ENCODE results near the gene TMCC1. TPM values are rescaled to one million over a fixed set of nuclear protein-coding genes. Genes with fewer than 3 reads are reported as not detected.
"Not testable (repeated sequence)": the region's sequence is repeated elsewhere in the genome, so short reads cannot be mapped to it uniquely, and the experiment has no call there.

Gene TMCC1
- polyA plus RNA-seq, 1 donor, result 16.8 TPM

DNA sequence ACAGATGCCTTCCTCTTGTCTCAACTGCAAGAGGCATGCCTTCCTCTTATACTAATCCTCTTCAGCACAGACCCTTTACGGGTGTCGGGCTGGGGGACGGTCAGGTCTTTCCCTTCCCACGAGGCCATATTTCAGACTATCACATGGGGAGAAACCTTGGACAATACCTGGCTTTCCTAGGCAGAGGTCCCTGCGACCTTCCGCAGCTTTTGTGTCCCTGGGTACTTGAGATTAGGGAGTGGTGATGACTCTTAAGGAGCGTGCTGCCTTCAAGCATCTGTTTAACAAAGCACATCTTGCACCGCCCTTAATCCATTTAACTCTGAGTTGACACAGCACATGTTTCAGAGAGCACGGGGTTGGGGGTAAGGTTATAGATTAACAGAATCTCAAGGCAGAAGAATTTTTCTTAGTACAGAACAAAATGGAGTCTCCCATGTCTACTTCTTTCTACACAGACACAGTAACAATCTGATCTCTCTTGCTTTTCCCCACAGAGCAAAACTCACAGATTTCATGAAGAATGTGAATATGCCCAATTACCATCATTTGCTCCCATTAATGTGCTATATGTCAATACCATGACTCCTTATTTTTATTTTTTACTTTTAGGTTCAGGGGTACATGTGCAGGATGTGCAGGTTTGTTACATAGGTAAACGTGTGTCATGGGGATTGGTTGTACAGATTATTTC, 251.8 kb downstream of the TMCC1 start:
- no CpG with 5 or more reads among the region's 10 CpGs for WGBS (ENCODE audit: insufficient coverage, low lambda C conversion rate)
- not testable (repeated sequence) for DNase-seq; H3K4me3 ChIP-seq (ENCODE audit: low read length); H3K4me1 ChIP-seq (ENCODE audit: control insufficient read depth, insufficient read depth, low read length); H3K27me3 ChIP-seq (ENCODE audit: control insufficient read depth, insufficient read depth, low read length); H3K9me3 ChIP-seq (ENCODE audit: control insufficient read depth, low read depth, low read length); H3K36me3 ChIP-seq (ENCODE audit: control insufficient read depth, insufficient read depth, low read length)
- H3K27ac ChIP-seq (ENCODE audit: low read length), result peak overlapping the region; percentile 53

DNA sequence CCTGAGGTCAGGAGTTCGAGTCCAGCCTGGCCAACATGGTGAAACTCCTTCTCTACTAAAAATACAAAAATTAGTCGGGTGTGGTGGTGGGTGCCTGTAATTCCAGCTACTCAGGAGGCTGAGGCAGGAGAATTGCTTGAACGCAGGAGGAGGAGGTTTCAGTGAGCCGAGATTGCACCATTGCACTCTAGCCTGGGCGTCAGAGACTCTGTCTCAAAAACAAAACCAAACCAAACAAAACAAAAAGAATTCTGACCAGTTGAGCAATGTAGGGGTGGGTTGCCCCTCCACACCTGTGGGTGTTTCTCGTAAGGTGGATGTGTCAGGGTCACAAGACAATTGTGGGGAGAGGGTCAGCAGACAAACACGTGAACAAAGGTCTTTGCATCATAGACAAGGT, 252.5 kb downstream of the TMCC1 start:
- peak in 1 of 2 donors; percentile 43 for DNase-seq

DNA sequence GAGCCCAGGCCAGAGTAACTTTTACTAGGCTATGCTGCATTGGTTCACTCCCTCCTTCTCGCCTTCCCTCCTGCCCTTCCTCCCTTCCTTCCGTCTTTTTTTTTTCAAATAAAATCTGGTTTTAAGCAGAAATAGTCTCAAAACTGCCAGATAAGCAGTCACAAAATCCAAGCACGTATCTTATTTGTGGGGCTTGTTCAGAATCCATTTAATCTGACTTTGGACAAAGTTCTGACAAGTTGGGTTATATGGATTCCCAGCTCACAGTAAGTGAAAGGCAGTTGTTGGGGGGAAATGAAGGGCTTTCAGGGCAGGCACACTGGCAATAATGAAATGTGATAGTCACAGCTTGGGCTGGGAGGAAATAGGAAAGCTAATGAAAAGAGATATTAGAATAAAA, 255.0 kb downstream of the TMCC1 start:
- Histone ChIP-seq H3K4me1 (ENCODE audit: control insufficient read depth, insufficient read depth, low read length) (peaks cover 16% of the 10 kb centered on the region), H3K27ac (ENCODE audit: low read length) (no peak overlapping the region), H3K36me3 (ENCODE audit: control insufficient read depth, insufficient read depth, low read length) (no peaks in the 10 kb centered on the region), H3K9me3 (ENCODE audit: control insufficient read depth, low read depth, low read length) (no peaks in the 10 kb centered on the region), H3K27me3 (ENCODE audit: control insufficient read depth, insufficient read depth, low read length) (no peaks in the 10 kb centered on the region), H3K4me3 (ENCODE audit: low read length) (no peak overlapping the region)
- DNase-seq, result no peak
- WGBS (ENCODE audit: insufficient coverage, low lambda C conversion rate), result 80% methylated on average over 1 of the region's 3 CpGs

More for the DNA sequence above, 252.5 kb downstream of the TMCC1 start:
- H3K4me3 ChIP-seq (ENCODE audit: low read length); H3K27me3 ChIP-seq (ENCODE audit: control insufficient read depth, insufficient read depth, low read length); H3K4me1 ChIP-seq (ENCODE audit: control insufficient read depth, insufficient read depth, low read length); H3K36me3 ChIP-seq (ENCODE audit: control insufficient read depth, insufficient read depth, low read length); H3K9me3 ChIP-seq (ENCODE audit: control insufficient read depth, low read depth, low read length): not testable (repeated sequence)
- 60% methylated on average over 2 of the region's 7 CpGs for WGBS (ENCODE audit: insufficient coverage, low lambda C conversion rate)
- peak overlapping the region; percentile 27 for H3K27ac ChIP-seq (ENCODE audit: low read length)

DNA sequence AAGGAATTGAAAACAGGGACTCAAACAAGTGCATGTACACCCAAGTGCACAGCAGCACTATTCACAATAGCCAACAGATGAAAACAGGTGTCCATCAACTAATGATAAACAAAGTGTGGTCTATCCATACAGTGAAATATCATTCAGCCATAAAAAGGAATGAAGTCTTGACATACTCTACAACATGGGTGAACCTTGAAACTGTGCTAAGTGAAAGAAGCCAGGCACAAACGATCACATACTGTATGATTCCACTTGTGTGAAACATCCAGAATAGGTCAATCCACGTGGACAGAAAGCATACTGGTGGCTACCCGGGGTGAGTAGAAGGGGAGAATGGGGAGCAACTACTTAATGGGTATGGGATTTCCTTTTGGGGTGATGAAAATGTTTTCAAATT, 257.4 kb downstream of the TMCC1 start:
- no peaks in the 10 kb centered on the region for H3K9me3 ChIP-seq (ENCODE audit: control insufficient read depth, low read depth, low read length)
- no peaks in the 10 kb centered on the region for H3K36me3 ChIP-seq (ENCODE audit: control insufficient read depth, insufficient read depth, low read length)
- H3K27me3 ChIP-seq (ENCODE audit: control insufficient read depth, insufficient read depth, low read length), result no peaks in the 10 kb centered on the region
- H3K27ac ChIP-seq (ENCODE audit: low read length), result peak overlapping the region; percentile 81
- WGBS (ENCODE audit: insufficient coverage, low lambda C conversion rate), result no CpG with 5 or more reads among the region's 3 CpGs
- H3K4me1 ChIP-seq (ENCODE audit: control insufficient read depth, insufficient read depth, low read length), result peaks cover 17% of the 10 kb centered on the region
- no peak overlapping the region for H3K4me3 ChIP-seq (ENCODE audit: low read length)
- DNase-seq, result no peak

DNA sequence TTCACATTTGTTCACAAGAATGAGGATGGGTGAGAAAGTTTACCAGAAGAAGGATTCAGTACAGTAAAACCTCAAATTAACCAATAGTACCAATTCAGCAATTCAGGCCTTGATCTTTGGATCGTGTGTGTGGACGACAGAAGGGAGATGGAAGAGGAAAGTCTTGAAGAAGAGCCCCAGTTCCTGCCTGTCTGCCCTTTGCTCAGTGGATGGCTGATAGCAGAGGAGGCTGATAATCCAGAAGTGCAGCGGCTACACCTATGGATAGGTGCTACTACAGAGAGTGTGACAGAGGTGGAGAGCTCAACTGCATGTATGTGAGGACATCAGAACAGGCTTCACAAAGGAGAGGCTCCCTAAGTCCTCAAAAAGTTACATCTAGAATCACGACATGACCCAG, 257.9 kb downstream of the TMCC1 start:
- Histone ChIP-seq H3K4me1 (ENCODE audit: control insufficient read depth, insufficient read depth, low read length) (peaks cover 17% of the 10 kb centered on the region), H3K36me3 (ENCODE audit: control insufficient read depth, insufficient read depth, low read length) (no peaks in the 10 kb centered on the region), H3K9me3 (ENCODE audit: control insufficient read depth, low read depth, low read length) (no peaks in the 10 kb centered on the region), H3K4me3 (ENCODE audit: low read length) (no peak overlapping the region), H3K27me3 (ENCODE audit: control insufficient read depth, insufficient read depth, low read length) (no peaks in the 10 kb centered on the region), H3K27ac (ENCODE audit: low read length) (peak overlapping the region; percentile 81)
- DNase-seq, result peak; percentile 66 to 79
- no CpG with 5 or more reads among the region's 4 CpGs for WGBS (ENCODE audit: insufficient coverage, low lambda C conversion rate)

DNA sequence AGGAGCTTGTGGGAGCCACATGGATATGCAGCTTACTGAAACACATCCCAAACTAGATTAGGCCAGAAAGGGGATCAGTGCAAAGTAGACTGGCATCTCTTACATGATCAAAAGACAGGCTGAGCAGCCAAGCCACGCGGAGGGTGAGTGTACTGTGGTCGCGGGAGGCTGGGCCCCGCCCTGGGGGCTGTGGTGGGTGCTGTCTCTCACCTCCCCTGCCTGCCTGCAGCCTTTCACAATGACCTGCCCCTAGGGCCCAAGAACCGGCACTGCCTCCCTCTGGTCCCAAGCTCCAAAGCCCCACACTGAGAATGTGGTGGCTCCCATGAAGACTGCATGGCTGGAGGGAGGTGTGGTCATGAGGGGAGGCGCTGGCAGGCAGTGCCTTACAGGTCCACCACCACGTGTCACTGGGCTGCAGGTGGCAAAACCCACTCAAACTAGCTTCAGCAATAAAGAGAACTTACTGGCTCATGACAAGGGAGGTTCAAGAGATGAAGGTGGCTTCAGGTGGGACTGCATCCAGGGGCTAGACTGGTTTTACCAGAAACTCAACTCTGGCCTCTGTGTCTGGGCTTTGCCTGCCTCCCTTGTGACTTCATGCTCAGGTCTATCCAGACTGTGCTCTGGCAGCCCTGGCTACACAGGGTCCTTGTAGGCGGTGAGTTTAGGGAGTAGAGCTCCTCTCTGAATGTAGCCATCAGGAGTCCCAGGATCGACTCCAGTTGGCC, 259.6 kb downstream of the TMCC1 start:
- WGBS (ENCODE audit: insufficient coverage, low lambda C conversion rate), result no CpG with 5 or more reads among the region's 10 CpGs

DNA sequence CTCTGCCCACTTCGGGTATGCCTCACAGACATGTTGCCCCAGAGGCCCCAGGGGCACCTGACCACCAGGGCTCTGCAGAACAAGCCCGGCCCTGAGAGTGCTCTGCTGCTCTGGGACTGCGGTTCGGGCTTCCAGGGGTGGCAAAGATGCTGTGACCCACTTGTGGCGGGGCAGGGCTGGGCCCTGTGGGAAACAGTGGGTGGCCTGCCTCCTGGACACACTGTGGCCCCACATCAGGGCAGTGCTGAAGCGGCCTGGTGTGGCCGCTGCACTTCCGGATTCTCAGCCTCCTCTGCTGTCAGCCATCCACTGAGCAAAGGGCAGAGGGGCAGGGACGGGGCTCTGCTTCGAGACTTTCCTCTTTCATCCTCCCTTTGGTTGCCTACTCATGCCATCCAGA, 260.5 kb downstream of the TMCC1 start:
- Histone ChIP-seq H3K27me3 (ENCODE audit: control insufficient read depth, insufficient read depth, low read length) (no peaks in the 10 kb centered on the region), H3K36me3 (ENCODE audit: control insufficient read depth, insufficient read depth, low read length) (no peaks in the 10 kb centered on the region), H3K4me1 (ENCODE audit: control insufficient read depth, insufficient read depth, low read length) (peaks cover 17% of the 10 kb centered on the region), H3K9me3 (ENCODE audit: control insufficient read depth, low read depth, low read length) (no peaks in the 10 kb centered on the region), H3K4me3 (ENCODE audit: low read length) (no peak overlapping the region), H3K27ac (ENCODE audit: low read length) (no peak overlapping the region)
- no CpG with 5 or more reads among the region's 10 CpGs for WGBS (ENCODE audit: insufficient coverage, low lambda C conversion rate)
- peak; percentile 28 to 51 for DNase-seq

More for the DNA sequence above, 259.6 kb downstream of the TMCC1 start:
- Histone ChIP-seq H3K9me3 (ENCODE audit: control insufficient read depth, low read depth, low read length) (no peaks in the 10 kb centered on the region), H3K27ac (ENCODE audit: low read length) (no peak overlapping the region), H3K27me3 (ENCODE audit: control insufficient read depth, insufficient read depth, low read length) (no peaks in the 10 kb centered on the region), H3K4me1 (ENCODE audit: control insufficient read depth, insufficient read depth, low read length) (peaks cover 17% of the 10 kb centered on the region), H3K36me3 (ENCODE audit: control insufficient read depth, insufficient read depth, low read length) (no peaks in the 10 kb centered on the region), H3K4me3 (ENCODE audit: low read length) (no peak overlapping the region)
- DNase-seq, result no peak

DNA sequence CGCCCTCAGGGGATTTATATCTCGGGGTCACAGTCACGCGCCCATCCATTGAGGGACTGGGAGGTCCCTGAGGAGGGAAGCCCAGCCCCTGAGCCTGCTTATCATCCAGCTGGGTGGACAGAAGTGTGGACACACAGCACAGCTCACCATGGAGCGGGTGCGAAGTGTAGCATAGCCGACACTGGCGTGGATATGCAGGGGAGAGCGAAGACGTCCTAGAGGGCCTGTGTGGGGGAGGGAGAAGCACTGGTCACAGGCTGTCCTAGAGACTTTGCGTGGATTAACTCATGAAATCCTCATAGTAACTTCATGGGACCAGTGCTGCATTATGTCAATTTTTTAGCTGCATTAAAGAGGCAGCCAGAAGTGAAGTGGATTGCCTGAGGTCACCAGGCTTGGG, 261.0 kb downstream of the TMCC1 start:
- H3K4me3 ChIP-seq (ENCODE audit: low read length), result no peak overlapping the region
- WGBS (ENCODE audit: insufficient coverage, low lambda C conversion rate), result no CpG with 5 or more reads among the region's 11 CpGs
- H3K4me1 ChIP-seq (ENCODE audit: control insufficient read depth, insufficient read depth, low read length), result peaks cover 17% of the 10 kb centered on the region
- no peaks in the 10 kb centered on the region for H3K27me3 ChIP-seq (ENCODE audit: control insufficient read depth, insufficient read depth, low read length)
- H3K9me3 ChIP-seq (ENCODE audit: control insufficient read depth, low read depth, low read length), result no peaks in the 10 kb centered on the region
- DNase-seq, result no peak
- no peak overlapping the region for H3K27ac ChIP-seq (ENCODE audit: low read length)
- H3K36me3 ChIP-seq (ENCODE audit: control insufficient read depth, insufficient read depth, low read length), result no peaks in the 10 kb centered on the region

DNA sequence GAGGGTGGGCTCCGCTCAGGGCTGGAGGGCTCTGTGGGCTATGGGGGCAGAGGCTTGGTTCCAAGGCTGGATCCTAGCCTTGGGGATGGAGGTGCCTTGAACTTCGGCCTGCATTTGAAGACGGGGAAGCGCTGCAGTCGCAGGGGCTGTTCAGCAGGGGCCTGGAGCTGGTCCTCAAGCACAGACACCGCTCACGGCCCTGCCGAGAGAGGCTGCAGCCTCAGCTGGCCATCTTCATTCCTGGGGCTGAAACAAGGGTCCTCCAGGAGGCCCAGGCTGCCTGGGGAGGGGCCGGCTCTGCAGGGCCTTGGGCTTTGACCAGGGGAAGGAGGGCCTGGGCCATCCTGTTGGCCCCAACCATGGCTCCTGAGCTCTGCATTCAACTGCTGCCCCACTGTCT, 261.5 kb downstream of the TMCC1 start:
- Histone ChIP-seq H3K9me3 (ENCODE audit: control insufficient read depth, low read depth, low read length) (no peaks in the 10 kb centered on the region), H3K27me3 (ENCODE audit: control insufficient read depth, insufficient read depth, low read length) (no peaks in the 10 kb centered on the region), H3K27ac (ENCODE audit: low read length) (no peak overlapping the region), H3K4me1 (ENCODE audit: control insufficient read depth, insufficient read depth, low read length) (peaks cover 17% of the 10 kb centered on the region), H3K36me3 (ENCODE audit: control insufficient read depth, insufficient read depth, low read length) (no peaks in the 10 kb centered on the region), H3K4me3 (ENCODE audit: low read length) (no peak overlapping the region)
- DNase-seq, result no peak
- no CpG with 5 or more reads among the region's 9 CpGs for WGBS (ENCODE audit: insufficient coverage, low lambda C conversion rate)

DNA sequence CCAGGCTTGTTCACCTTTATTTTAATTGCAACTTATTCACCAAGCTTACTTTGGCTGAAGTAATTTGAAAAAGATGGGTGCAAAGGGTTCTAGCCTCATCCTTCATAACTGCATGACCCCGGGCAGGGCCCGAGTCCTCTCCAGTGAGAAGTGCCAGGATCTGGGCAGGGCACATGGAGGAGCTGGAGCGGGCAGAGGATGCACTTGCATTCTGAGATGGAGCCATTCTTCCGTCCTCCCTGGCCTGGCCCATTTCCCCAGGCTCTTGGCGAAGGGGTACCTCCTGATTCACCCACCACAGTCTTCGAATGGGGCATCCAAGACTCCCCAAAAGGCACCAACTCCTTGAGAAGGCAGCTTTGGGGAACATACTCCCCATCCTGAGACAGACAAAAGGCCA, 264.5 kb downstream of the TMCC1 start:
- Histone ChIP-seq H3K9me3 (ENCODE audit: control insufficient read depth, low read depth, low read length) (no peaks in the 10 kb centered on the region), H3K27me3 (ENCODE audit: control insufficient read depth, insufficient read depth, low read length) (no peaks in the 10 kb centered on the region), H3K4me1 (ENCODE audit: control insufficient read depth, insufficient read depth, low read length) (peaks cover 28% of the 10 kb centered on the region), H3K36me3 (ENCODE audit: control insufficient read depth, insufficient read depth, low read length) (no peaks in the 10 kb centered on the region), H3K4me3 (ENCODE audit: low read length) (no peak overlapping the region), H3K27ac (ENCODE audit: low read length) (no peak overlapping the region)
- WGBS (ENCODE audit: insufficient coverage, low lambda C conversion rate), result no CpG with 5 or more reads among the region's 6 CpGs
- no peak for DNase-seq

DNA sequence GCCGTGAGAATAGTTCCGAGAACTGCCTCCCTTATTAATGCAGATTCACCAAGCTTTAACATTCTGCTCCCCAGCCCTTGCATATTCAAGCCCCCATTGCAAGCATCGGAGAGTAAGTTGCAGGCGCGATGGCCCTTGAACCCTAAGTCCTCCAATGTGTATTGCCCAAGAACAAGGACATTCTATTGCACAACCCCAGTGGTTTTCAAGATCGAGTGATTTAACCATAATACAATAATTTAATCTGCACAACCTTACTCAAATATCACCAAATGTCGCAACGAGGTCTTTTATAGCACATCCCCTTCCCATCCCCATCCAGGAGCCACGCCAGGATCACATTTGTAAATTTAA, 265.4 kb downstream of the TMCC1 start:
- H3K9me3 ChIP-seq (ENCODE audit: control insufficient read depth, low read depth, low read length), result no peaks in the 10 kb centered on the region
- WGBS (ENCODE audit: insufficient coverage, low lambda C conversion rate), result 60% methylated on average over 1 of the region's 9 CpGs
- peak overlapping the region; percentile 75 for H3K4me3 ChIP-seq (ENCODE audit: low read length)
- no peaks in the 10 kb centered on the region for H3K27me3 ChIP-seq (ENCODE audit: control insufficient read depth, insufficient read depth, low read length)
- no peaks in the 10 kb centered on the region for H3K36me3 ChIP-seq (ENCODE audit: control insufficient read depth, insufficient read depth, low read length)
- peak overlapping the region; percentile 97 for H3K27ac ChIP-seq (ENCODE audit: low read length)
- DNase-seq, result no peak
- H3K4me1 ChIP-seq (ENCODE audit: control insufficient read depth, insufficient read depth, low read length), result peaks cover 28% of the 10 kb centered on the region

Measured in large intestine (tissue), 3 donors.